HepG2 (cell line): ENCODE results near the gene TYMP. TPM values are rescaled to one million over a fixed set of nuclear protein-coding genes. Genes with fewer than 3 reads are reported as not detected.

ENCODE experiments used
- ELF4 ChIP-seq: sonication (generic); formaldehyde crosslinking; IDR thresholded peaks from 2 replicates; pipeline ENCODE4 v1.5.0; 2020; ENCODE audit warnings: missing genetic modification reagents, mild to moderate bottlenecking, moderate library complexity, borderline replicate concordance
- HDAC1 ChIP-seq: sonication (generic); formaldehyde crosslinking; IDR thresholded peaks from 2 replicates; pipeline ENCODE4 v1.5.1; 2020; ENCODE audit warnings: mild to moderate bottlenecking, missing genetic modification reagents
- POGZ ChIP-seq: sonication (generic); formaldehyde crosslinking; IDR thresholded peaks from 2 replicates; pipeline ENCODE4 v1.4.0; 2020; ENCODE audit warnings: mild to moderate bottlenecking, missing genetic modification reagents
- SMAD3 ChIP-seq: sonication (generic); formaldehyde crosslinking; IDR thresholded peaks from 2 replicates; pipeline ENCODE4 v1.4.0; 2020; ENCODE audit warnings: missing genetic modification reagents
- ZNF234 ChIP-seq: sonication (generic); formaldehyde crosslinking; conservative IDR thresholded peaks from 2 replicates; pipeline ENCODE4 v1.5.1; 2020; ENCODE audit warnings: mild to moderate bottlenecking, missing genetic modification reagents
- ZNF790 ChIP-seq: sonication (generic); formaldehyde crosslinking; IDR thresholded peaks from 2 replicates; pipeline ENCODE4 v1.8.0; 2022; ENCODE audit warnings: missing genetic modification reagents, mild to moderate bottlenecking, borderline replicate concordance
- polyA plus RNA-seq, 8 experiments: library from polyadenylated mRNA; depleted of rRNA in 3 of 8; stranded (reverse) in 7 of 8; unstranded in 1 of 8; fragments of >200 nt; fragmentation: Illumina TruSeq in 4 of 8; extraction: Trizol in 4 of 8; gene quantifications; 2 replicates each; pipeline versions ENCODE4 v1.2.1 to v1.2.3, GENCODE V29; 2011 to 2016; ENCODE audit warnings: low read depth in 4 of 8, missing spikeins in 1 of 8, mixed read lengths in 1 of 8; ENCODE audit not compliant: insufficient read depth in 1 of 8
- total RNA-seq, 5 experiments: library from RNA; depleted of rRNA; stranded (reverse); fragments of >200 nt; fragmentation: Illumina TruSeq; extraction: Trizol; gene quantifications; 2 replicates each; pipeline ENCODE4 v1.2.3, GENCODE V29; 2016; ENCODE audit warnings: low read depth in 1 of 5
- TF ChIP-seq, protein P1 (sequence below), 2 experiments: fragments of 450-650 bp in 1 of 2; sonication (generic) in 1 of 2; formaldehyde crosslinking in 1 of 2; IDR thresholded peaks; 2 replicates each; pipeline versions ENCODE4 v1.6.1 to v1.8.0; 2016 to 2022; ENCODE audit warnings: antibody characterized with exemption in 1 of 2, mild to moderate bottlenecking in 1 of 2, missing genetic modification reagents in 1 of 2
- TF ChIP-seq, protein P2 (sequence below): sonication (generic); formaldehyde crosslinking; IDR thresholded peaks from 2 replicates; pipeline ENCODE4 v1.5.0; 2020; ENCODE audit warnings: mild to moderate bottlenecking, missing genetic modification reagents, borderline replicate concordance
- TF ChIP-seq, protein P3 (sequence below): IDR thresholded peaks from 2 replicates; pipeline ENCODE4 v1.6.1; 2016; ENCODE audit warnings: low read depth, borderline replicate concordance

Gene TYMP
- total and polyA plus RNA-seq, 2 of the 13 experiments (the other 11 are each of a cell fraction or from before 2014, with no cell fraction given): 3.9 to 4.3 TPM

DNA sequence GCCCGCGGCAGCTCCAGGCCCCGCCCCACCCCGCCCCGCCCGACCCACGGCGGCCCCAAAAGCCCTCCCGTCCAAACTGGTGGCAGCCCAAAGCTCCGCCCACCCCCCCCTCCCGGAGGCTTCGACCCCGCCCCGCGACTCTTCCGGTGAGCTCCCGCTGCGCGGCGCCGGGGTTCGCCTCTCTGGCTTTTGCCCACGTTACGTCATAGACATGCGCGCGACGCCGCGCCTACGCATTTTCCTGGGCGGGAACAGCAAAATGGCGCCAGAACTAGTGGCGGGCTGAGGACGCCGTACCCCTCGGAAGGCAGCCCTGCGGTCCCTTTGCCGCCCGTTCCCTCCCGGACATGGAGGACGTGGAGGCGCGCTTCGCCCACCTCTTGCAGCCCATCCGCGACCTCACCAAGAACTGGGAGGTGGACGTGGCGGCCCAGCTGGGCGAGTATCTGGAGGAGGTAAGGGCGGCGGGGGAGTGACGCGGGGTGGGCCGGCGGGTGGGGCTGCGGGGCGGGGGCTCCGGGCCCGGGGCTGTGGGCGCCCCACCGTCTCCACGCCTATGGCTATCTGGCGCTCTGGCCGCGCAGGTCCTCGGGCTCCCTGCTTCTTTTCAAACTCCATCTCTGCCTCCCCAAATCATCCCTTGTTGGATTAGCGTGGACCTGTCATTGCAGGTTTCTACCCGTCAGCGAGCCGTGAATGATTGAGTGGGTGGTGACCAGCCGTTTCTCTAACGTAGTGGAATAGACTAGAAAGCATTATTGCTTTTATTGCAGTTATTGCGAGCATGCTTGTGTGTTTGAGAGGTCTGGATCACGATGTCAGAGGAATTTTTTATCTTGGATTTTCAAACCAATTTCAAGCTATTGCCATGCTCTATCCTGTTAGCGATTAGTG lies 21.6 kb downstream of the TYMP start, which contains the start of gene NCAPH2 (continued):
- TF ChIP-seq, protein P1, sequence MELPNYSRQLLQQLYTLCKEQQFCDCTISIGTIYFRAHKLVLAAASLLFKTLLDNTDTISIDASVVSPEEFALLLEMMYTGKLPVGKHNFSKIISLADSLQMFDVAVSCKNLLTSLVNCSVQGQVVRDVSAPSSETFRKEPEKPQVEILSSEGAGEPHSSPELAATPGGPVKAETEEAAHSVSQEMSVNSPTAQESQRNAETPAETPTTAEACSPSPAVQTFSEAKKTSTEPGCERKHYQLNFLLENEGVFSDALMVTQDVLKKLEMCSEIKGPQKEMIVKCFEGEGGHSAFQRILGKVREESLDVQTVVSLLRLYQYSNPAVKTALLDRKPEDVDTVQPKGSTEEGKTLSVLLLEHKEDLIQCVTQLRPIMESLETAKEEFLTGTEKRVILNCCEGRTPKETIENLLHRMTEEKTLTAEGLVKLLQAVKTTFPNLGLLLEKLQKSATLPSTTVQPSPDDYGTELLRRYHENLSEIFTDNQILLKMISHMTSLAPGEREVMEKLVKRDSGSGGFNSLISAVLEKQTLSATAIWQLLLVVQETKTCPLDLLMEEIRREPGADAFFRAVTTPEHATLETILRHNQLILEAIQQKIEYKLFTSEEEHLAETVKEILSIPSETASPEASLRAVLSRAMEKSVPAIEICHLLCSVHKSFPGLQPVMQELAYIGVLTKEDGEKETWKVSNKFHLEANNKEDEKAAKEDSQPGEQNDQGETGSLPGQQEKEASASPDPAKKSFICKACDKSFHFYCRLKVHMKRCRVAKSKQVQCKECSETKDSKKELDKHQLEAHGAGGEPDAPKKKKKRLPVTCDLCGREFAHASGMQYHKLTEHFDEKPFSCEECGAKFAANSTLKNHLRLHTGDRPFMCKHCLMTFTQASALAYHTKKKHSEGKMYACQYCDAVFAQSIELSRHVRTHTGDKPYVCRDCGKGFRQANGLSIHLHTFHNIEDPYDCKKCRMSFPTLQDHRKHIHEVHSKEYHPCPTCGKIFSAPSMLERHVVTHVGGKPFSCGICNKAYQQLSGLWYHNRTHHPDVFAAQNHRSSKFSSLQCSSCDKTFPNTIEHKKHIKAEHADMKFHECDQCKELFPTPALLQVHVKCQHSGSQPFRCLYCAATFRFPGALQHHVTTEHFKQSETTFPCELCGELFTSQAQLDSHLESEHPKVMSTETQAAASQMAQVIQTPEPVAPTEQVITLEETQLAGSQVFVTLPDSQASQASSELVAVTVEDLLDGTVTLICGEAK (IDR thresholded peaks at IDR 0.05): no peak
- TF ChIP-seq, protein P1 (CRISPR knock-in tag; IDR thresholded peaks at IDR 0.05): peak; percentile 19; the same call in 1 of the 2 replicates
- 0 out of 2 replicates have a peak, but pooled peaks have one; percentile 53 for TF ChIP-seq SMAD3 (CRISPR knock-in tag)
- peak; percentile 73 for TF ChIP-seq POGZ (CRISPR knock-in tag)
- TF ChIP-seq, protein P2, sequence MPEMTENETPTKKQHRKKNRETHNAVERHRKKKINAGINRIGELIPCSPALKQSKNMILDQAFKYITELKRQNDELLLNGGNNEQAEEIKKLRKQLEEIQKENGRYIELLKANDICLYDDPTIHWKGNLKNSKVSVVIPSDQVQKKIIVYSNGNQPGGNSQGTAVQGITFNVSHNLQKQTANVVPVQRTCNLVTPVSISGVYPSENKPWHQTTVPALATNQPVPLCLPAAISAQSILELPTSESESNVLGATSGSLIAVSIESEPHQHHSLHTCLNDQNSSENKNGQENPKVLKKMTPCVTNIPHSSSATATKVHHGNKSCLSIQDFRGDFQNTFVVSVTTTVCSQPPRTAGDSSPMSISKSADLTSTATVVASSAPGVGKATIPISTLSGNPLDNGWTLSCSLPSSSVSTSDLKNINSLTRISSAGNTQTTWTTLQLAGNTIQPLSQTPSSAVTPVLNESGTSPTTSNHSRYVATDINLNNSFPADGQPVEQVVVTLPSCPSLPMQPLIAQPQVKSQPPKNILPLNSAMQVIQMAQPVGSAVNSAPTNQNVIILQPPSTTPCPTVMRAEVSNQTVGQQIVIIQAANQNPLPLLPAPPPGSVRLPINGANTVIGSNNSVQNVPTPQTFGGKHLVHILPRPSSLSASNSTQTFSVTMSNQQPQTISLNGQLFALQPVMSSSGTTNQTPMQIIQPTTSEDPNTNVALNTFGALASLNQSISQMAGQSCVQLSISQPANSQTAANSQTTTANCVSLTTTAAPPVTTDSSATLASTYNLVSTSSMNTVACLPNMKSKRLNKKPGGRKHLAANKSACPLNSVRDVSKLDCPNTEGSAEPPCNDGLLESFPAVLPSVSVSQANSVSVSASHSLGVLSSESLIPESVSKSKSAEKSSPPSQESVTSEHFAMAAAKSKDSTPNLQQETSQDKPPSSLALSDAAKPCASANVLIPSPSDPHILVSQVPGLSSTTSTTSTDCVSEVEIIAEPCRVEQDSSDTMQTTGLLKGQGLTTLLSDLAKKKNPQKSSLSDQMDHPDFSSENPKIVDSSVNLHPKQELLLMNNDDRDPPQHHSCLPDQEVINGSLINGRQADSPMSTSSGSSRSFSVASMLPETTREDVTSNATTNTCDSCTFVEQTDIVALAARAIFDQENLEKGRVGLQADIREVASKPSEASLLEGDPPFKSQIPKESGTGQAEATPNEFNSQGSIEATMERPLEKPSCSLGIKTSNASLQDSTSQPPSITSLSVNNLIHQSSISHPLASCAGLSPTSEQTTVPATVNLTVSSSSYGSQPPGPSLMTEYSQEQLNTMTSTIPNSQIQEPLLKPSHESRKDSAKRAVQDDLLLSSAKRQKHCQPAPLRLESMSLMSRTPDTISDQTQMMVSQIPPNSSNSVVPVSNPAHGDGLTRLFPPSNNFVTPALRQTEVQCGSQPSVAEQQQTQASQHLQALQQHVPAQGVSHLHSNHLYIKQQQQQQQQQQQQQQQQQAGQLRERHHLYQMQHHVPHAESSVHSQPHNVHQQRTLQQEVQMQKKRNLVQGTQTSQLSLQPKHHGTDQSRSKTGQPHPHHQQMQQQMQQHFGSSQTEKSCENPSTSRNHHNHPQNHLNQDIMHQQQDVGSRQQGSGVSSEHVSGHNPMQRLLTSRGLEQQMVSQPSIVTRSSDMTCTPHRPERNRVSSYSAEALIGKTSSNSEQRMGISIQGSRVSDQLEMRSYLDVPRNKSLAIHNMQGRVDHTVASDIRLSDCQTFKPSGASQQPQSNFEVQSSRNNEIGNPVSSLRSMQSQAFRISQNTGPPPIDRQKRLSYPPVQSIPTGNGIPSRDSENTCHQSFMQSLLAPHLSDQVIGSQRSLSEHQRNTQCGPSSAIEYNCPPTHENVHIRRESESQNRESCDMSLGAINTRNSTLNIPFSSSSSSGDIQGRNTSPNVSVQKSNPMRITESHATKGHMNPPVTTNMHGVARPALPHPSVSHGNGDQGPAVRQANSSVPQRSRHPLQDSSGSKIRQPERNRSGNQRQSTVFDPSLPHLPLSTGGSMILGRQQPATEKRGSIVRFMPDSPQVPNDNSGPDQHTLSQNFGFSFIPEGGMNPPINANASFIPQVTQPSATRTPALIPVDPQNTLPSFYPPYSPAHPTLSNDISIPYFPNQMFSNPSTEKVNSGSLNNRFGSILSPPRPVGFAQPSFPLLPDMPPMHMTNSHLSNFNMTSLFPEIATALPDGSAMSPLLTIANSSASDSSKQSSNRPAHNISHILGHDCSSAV (CRISPR knock-in tag): no peak
- no peak for TF ChIP-seq ZNF790 (CRISPR knock-in tag)
- no peak for TF ChIP-seq ZNF234 (CRISPR knock-in tag)
- TF ChIP-seq ELF4 (CRISPR knock-in tag): no peak
- TF ChIP-seq, protein P3, sequence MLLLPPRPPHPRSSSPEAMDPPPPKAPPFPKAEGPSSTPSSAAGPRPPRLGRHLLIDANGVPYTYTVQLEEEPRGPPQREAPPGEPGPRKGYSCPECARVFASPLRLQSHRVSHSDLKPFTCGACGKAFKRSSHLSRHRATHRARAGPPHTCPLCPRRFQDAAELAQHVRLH (CRISPR knock-in tag): no peak
- peak; percentile 99 for TF ChIP-seq HDAC1
